ENCODE data around the gene CLTB.

GRCh38 chr5:176426876-176427275, 10.5 kb upstream of the CLTB start:
- no peak for TF ChIP-seq POLR2A (IDR thresholded peaks at IDR 0.05; ENCODE audit: borderline replicate concordance, extremely low read depth, insufficient read depth, insufficient read length)
- TF ChIP-seq ELF1 (IDR thresholded peaks at IDR 0.05; ENCODE audit: borderline replicate concordance, low read depth), result no peak
- no peak for TF ChIP-seq MAX (IDR thresholded peaks at IDR 0.05)
- no peak for TF ChIP-seq CTCF (IDR thresholded peaks at IDR 0.05 in 2 of 3, conservative IDR thresholded peaks at IDR 0.05 in 1 of 3; ENCODE audit: borderline replicate concordance in 1 of 3, insufficient read depth in 1 of 3, low read depth in 2 of 3, low read length in 2 of 3)
- TF ChIP-seq POLR2AphosphoS5 (IDR thresholded peaks at IDR 0.05; ENCODE audit: low read depth, low read length), result no peak
- TF ChIP-seq EZH2 (IDR thresholded peaks at IDR 0.05), result no peak
- TF ChIP-seq EZH2phosphoT487 (IDR thresholded peaks at IDR 0.05; ENCODE audit: borderline replicate concordance), result no peak
- TF ChIP-seq EGR1 (IDR thresholded peaks at IDR 0.05; ENCODE audit: low read depth), result no peak
- no peak for TF ChIP-seq JUND (IDR thresholded peaks at IDR 0.05)
